HepG2 (cell line): Measurements from ENCODE around the gene JPT2. TPM values are rescaled to one million over a fixed set of nuclear protein-coding genes. Genes with fewer than 3 reads are reported as not detected.

ENCODE experiments used
- ATAC-seq: fragments of 200-7000 bp; cut with Tn5 transposase; 3 replicates; pipeline ENCODE4 v1.9.1; 2020; ENCODE audit warnings: mild to moderate bottlenecking, moderate library complexity
- BruUV-seq: library from RNA; stranded (reverse); fragments of 400-500 nt; replicated peaks from 2 replicates; lab custom pipeline; 2021; lab: Mats Ljungman, UMichigan
- CTCF ChIA-PET: fragments of 300-600 bp; formaldehyde crosslinking; extraction: SDS; loops from one replicate; lab custom pipeline; 2021; ENCODE audit warnings: low total read pairs, inconsistent platforms, low intra/inter-chr PET ratio; lab: Yijun Ruan, JAX
- POLR2A ChIA-PET: fragments of 350-600 bp; sonication (Branson Sonifier 250); formaldehyde crosslinking; loops from one replicate; lab custom pipeline; 2020; ENCODE audit warnings: antibody characterized with exemption, inconsistent platforms; lab: Yijun Ruan, JAX
- DNase-seq: peaks from one replicate; pipeline ENCODE4 v3.0.0-alpha.2; 2015; ENCODE audit warnings: low spot score
- FAIRE-seq: peaks from 3 replicates; lab custom pipeline; 2011; peaks lifted over from hg19 to GRCh38; lab: Jason Lieb, UNC
- H2AFZ ChIP-seq: one replicate; pipeline ENCODE4 v1.6.1; 2011; ENCODE audit warnings: low read length, inconsistent platforms
- H3K27ac ChIP-seq: fragments of 300-600 bp; 3 replicates; pipeline ENCODE4 v1.8.0; 2011; ENCODE audit warnings: mixed run types, mild to moderate bottlenecking, mixed read lengths, low read length, inconsistent platforms; ENCODE audit not compliant: insufficient read depth; ENCODE audit errors: extremely low read length
- H3K27me3 ChIP-seq, 2 experiments: fragments of 200-600 bp in 1 of 2; 2 replicates in 1 of 2; 3 replicates in 1 of 2; pipeline versions ENCODE4 v1.6.0 to v1.8.0; 2011; ENCODE audit warnings: low read length in 2 of 2, mild to moderate bottlenecking in 2 of 2, moderate library complexity in 2 of 2, inconsistent platforms in 1 of 2; ENCODE audit not compliant: insufficient read depth in 2 of 2, control insufficient read depth in 1 of 2
- H3K36me3 ChIP-seq, 2 experiments: fragments of 200-600 bp in 1 of 2; replicated peaks in 1 of 2; 2 replicates in 1 of 2; 3 replicates in 1 of 2; pipeline versions ENCODE4 v1.5.1 to v1.8.0; 2011; ENCODE audit warnings: low read length in 2 of 2, inconsistent platforms in 1 of 2; ENCODE audit not compliant: insufficient read depth in 2 of 2, control insufficient read depth in 1 of 2
- H3K4me1 ChIP-seq: 2 replicates; pipeline ENCODE4 v1.5.1; 2012; ENCODE audit warnings: low read length, inconsistent platforms; ENCODE audit not compliant: insufficient read depth
- H3K4me2 ChIP-seq: 2 replicates; pipeline ENCODE4 v1.6.0; 2011; ENCODE audit warnings: low read depth, low read length, inconsistent platforms
- H3K4me3 ChIP-seq, 3 experiments: fragments of 200-600 bp in 1 of 3; sonication (generic), shearing (Covaris generic) in 1 of 3; replicated peaks in 1 of 3; 2 replicates each; pipeline ENCODE4 v1.5.1; 2011 to 2016; ENCODE audit warnings: low read length in 3 of 3, inconsistent platforms in 2 of 3, low read depth in 2 of 3, mild to moderate bottlenecking in 2 of 3, control low read depth in 1 of 3, mixed read lengths in 1 of 3; ENCODE audit not compliant: insufficient read depth in 1 of 3
- H3K79me2 ChIP-seq: one replicate; pipeline ENCODE4 v1.6.1; 2011; ENCODE audit warnings: low read length, inconsistent platforms; ENCODE audit not compliant: insufficient read depth
- H3K9ac ChIP-seq: 2 replicates; pipeline ENCODE4 v1.6.0; 2011; ENCODE audit warnings: mild to moderate bottlenecking, low read depth, low read length, inconsistent platforms; ENCODE audit not compliant: insufficient read depth
- H3K9me3 ChIP-seq: 2 replicates; pipeline ENCODE4 v1.5.1; 2012; ENCODE audit warnings: mild to moderate bottlenecking, low read length
- H4K20me1 ChIP-seq: 2 replicates; pipeline ENCODE4 v1.6.0; 2011; ENCODE audit warnings: inconsistent platforms, mild to moderate bottlenecking, low read length, moderate library complexity; ENCODE audit not compliant: insufficient read depth
- MXD4 ChIP-seq: IDR thresholded peaks from 2 replicates; pipeline ENCODE4 v1.6.1; 2016; ENCODE audit warnings: mild to moderate bottlenecking, missing biosample characterization, missing genetic modification reagents
- NR2C2 ChIP-seq: sonication (generic); formaldehyde crosslinking; IDR thresholded peaks from 2 replicates; pipeline ENCODE4 v1.4.0; 2020; ENCODE audit warnings: missing genetic modification reagents, mild to moderate bottlenecking, moderate library complexity, borderline replicate concordance
- ZNF160 ChIP-seq: sonication (generic); formaldehyde crosslinking; IDR thresholded peaks from 2 replicates; pipeline ENCODE4 v1.8.0; 2022; ENCODE audit warnings: mild to moderate bottlenecking, inconsistent platforms, missing genetic modification reagents
- ZNF367 ChIP-seq: sonication (generic); formaldehyde crosslinking; IDR thresholded peaks from 2 replicates; pipeline ENCODE4 v1.4.0; 2020; ENCODE audit warnings: missing genetic modification reagents, borderline replicate concordance
- ZNF775 ChIP-seq: sonication (generic); formaldehyde crosslinking; IDR thresholded peaks from 2 replicates; pipeline ENCODE4 v1.4.0; 2020; ENCODE audit warnings: missing genetic modification reagents, mild to moderate bottlenecking, moderate library complexity, borderline replicate concordance
- WGBS: methylation state at CpG from one replicate; pipeline ENCODE4 v1.1.6; 2017; ENCODE audit warnings: low lambda C conversion rate; 5-methylcytosine and 5-hydroxymethylcytosine counted together
- in situ Hi-C: cut with HindIII; loops from 2 replicates; pipeline ENCODE4 v1.10.0; 2017; ENCODE audit warnings: low pct_unique_long_range_greater_than_20kb; ENCODE audit not compliant: extremely low pct_ligation_motif_present
- intact Hi-C: fragments of 100-400 bp; cut with micrococcal nuclease; formaldehyde crosslinking; loops from one replicate; pipeline ENCODE4 v1.10.0; 2022; ENCODE audit not compliant: unreplicated experiment
- polyA plus RNA-seq, 8 experiments: library from polyadenylated mRNA; depleted of rRNA in 3 of 8; stranded (reverse) in 7 of 8; unstranded in 1 of 8; fragments of >200 nt; fragmentation: Illumina TruSeq in 4 of 8; extraction: Trizol in 4 of 8; gene quantifications; 2 replicates each; pipeline versions ENCODE4 v1.2.1 to v1.2.3, GENCODE V29; 2011 to 2016; ENCODE audit warnings: low read depth in 4 of 8, missing spikeins in 1 of 8, mixed read lengths in 1 of 8; ENCODE audit not compliant: insufficient read depth in 1 of 8
- total RNA-seq, 5 experiments: library from RNA; depleted of rRNA; stranded (reverse); fragments of >200 nt; fragmentation: Illumina TruSeq; extraction: Trizol; gene quantifications; 2 replicates each; pipeline ENCODE4 v1.2.3, GENCODE V29; 2016; ENCODE audit warnings: low read depth in 1 of 5
- TF ChIP-seq, protein P1 (sequence below): sonication (generic); formaldehyde crosslinking; IDR thresholded peaks from 2 replicates; pipeline ENCODE4 v1.4.0; 2020; ENCODE audit warnings: missing genetic modification reagents
- TF ChIP-seq, protein P2 (sequence below): sonication (generic); formaldehyde crosslinking; IDR thresholded peaks from 2 replicates; pipeline ENCODE4 v1.9.0; 2022; ENCODE audit warnings: low read depth, missing genetic modification reagents

Gene JPT2
- total and polyA plus RNA-seq, 2 of the 13 experiments (the other 11 are each of a cell fraction or from before 2014, with no cell fraction given), result 53.5 to 89.4 TPM

DNA sequence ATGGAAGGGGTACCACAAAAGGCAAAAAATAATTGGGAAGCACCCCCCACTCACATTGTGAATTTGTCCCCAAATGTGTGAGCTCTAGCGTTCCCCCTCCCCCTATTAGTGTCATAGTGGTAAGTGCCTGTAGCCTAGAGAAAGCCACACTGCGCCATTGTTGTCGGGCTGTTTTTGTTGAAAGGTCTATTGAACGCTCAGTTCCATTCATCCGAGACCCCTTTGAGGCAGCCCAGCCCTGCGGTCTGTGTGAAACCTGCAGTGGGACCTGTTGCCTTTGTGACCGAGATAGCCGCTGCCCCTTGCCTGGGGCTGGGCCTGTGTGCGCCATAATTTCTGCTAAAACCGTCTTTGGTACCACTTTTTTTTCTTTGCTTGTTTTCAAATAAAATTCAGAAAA lies 3.0 kb downstream of the JPT2 start:
- DNase-seq, result no peak
- 96% methylated on average over 10 of the region's 10 CpGs for WGBS
- no peak overlapping the region for H3K27ac ChIP-seq
- no peaks in the 10 kb centered on the region for H3K9me3 ChIP-seq
- TF ChIP-seq ZNF775 (CRISPR knock-in tag), result no peak
- no peak for TF ChIP-seq NR2C2 (CRISPR knock-in tag)
- TF ChIP-seq MXD4 (CRISPR knock-in tag), result no peak
- TF ChIP-seq, protein P1, sequence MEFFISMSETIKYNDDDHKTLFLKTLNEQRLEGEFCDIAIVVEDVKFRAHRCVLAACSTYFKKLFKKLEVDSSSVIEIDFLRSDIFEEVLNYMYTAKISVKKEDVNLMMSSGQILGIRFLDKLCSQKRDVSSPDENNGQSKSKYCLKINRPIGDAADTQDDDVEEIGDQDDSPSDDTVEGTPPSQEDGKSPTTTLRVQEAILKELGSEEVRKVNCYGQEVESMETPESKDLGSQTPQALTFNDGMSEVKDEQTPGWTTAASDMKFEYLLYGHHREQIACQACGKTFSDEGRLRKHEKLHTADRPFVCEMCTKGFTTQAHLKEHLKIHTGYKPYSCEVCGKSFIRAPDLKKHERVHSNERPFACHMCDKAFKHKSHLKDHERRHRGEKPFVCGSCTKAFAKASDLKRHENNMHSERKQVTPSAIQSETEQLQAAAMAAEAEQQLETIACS (CRISPR knock-in tag), result no peak
- TF ChIP-seq, protein P2, sequence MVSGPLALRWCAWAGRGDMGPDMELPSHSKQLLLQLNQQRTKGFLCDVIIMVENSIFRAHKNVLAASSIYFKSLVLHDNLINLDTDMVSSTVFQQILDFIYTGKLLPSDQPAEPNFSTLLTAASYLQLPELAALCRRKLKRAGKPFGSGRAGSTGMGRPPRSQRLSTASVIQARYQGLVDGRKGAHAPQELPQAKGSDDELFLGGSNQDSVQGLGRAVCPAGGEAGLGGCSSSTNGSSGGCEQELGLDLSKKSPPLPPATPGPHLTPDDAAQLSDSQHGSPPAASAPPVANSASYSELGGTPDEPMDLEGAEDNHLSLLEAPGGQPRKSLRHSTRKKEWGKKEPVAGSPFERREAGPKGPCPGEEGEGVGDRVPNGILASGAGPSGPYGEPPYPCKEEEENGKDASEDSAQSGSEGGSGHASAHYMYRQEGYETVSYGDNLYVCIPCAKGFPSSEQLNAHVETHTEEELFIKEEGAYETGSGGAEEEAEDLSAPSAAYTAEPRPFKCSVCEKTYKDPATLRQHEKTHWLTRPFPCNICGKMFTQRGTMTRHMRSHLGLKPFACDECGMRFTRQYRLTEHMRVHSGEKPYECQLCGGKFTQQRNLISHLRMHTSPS (CRISPR knock-in tag), result no peak
- no peak for TF ChIP-seq ZNF367 (CRISPR knock-in tag)
- no peak for TF ChIP-seq ZNF160 (CRISPR knock-in tag)
- BruUV-seq, result no TSS peak
- no peak for FAIRE-seq
- no peak overlapping the region for H3K4me2 ChIP-seq
- H4K20me1 ChIP-seq, result 0 out of 2 replicates have a peak, but pooled peaks cover 5% of the 10 kb centered on the region
- no peak overlapping the region for H2AFZ ChIP-seq
- H3K4me1 ChIP-seq, result peaks cover 36% of the 10 kb centered on the region
- peaks cover 65% of the 10 kb centered on the region for H3K79me2 ChIP-seq
- POLR2A ChIA-PET, result interaction anchor here (1.4 kb wide), 1 partner anchor 68 kb away, joined by 3 read pairs; no protein-coding TSS in a partner anchor
- ATAC-seq, result no peak
- H3K9ac ChIP-seq, result no peak overlapping the region; the same call in 1 of the 2 replicates
- peaks cover 2 to 28% of the 10 kb centered on the region in 2 experiments; a peak in 4 of 5 replicates for H3K36me3 ChIP-seq
- CTCF ChIA-PET, result no interaction called here
- intact Hi-C loops, result no loop called here
- H3K27me3 ChIP-seq, result no peaks in the 10 kb centered on the region; a peak in 1 of 5 replicates
- H3K4me3 ChIP-seq, result no peak overlapping the region
- in situ Hi-C loops, result no loop called here
